Activated T-cell treated with anti-CD3 and anti-CD28 coated beads, Interleukin-2, amount 50 U/mL, for 72 hours (primary cell): ENCODE measurements around the gene OR2J2. TPM values are rescaled to one million over a fixed set of nuclear protein-coding genes. Genes with fewer than 3 reads are reported as not detected.
"Not testable (repeated sequence)": the region's sequence is repeated elsewhere in the genome, so short reads cannot be mapped to it uniquely, and the experiment has no call there.

Experiments used
- ATAC-seq, 2 donors: fragments of 150-1000 bp; cut with Tn5 transposase; replicated peaks in 1 of 2; 2 replicates each; pipeline ENCODE4 v1.10.0; 2021; ENCODE audit warnings: moderate library complexity in 2 of 2, mild to moderate bottlenecking in 1 of 2
- DNase-seq, 2 donors: peaks; one replicate each; pipeline ENCODE4 v3.0.0; 2021 to 2022; ENCODE audit warnings: mixed read lengths in 1 of 2
- H3K27ac Mint-ChIP-seq: one replicate; pipeline ENCODE4 v1.8.0; 2022; ENCODE audit warnings: mild to moderate bottlenecking, moderate library complexity, mixed read lengths
- H3K27me3 Mint-ChIP-seq: one replicate; pipeline ENCODE4 v1.8.0; 2022; ENCODE audit warnings: low read depth, mixed read lengths
- H3K36me3 Mint-ChIP-seq, 2 donors: one replicate each; pipeline ENCODE4 v1.8.0; 2022; ENCODE audit warnings: mixed read lengths in 2 of 2, mild to moderate bottlenecking in 1 of 2; ENCODE audit not compliant: insufficient read depth in 2 of 2
- H3K4me1 Mint-ChIP-seq: one replicate; pipeline ENCODE4 v1.8.0; 2022; ENCODE audit warnings: low read depth, mixed read lengths
- H3K4me3 Mint-ChIP-seq, 2 donors: one replicate each; pipeline ENCODE4 v1.8.0; 2022; ENCODE audit warnings: mild to moderate bottlenecking in 2 of 2, mixed read lengths in 2 of 2, moderate library complexity in 2 of 2
- H3K9me3 Mint-ChIP-seq, 2 donors: one replicate each; pipeline ENCODE4 v1.8.0; 2022; ENCODE audit warnings: mixed read lengths in 2 of 2
- total RNA-seq, 2 donors: library from RNA; stranded (reverse); gene quantifications; one replicate each; pipeline ENCODE4 v1.2.3, GENCODE V29; 2022

Gene OR2J2
- total RNA-seq, result not detected

DNA sequence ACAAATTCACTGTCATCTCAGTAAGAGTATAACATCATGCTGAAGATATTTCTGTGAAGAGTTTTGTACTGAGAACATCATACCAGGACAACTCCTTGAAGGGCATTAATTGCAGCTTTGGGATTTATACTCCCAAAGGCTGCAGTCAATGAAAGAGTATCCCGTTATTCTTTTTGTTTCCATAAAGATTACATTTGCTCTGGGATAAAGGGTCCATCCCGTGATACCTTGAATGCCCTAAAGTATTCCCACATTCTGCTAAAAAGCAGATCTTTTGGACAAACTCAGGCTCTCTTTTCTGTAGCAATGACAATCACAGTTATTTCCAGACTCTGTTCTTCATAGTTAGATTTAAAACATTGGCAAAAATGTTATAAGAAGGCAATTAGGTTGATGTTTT lies at the start of gene OR2J2:
OR2J2 (plus strand) TSS at position 301 of the 400 bp plus-strand sequence. CDS start 2,729 bp downstream, outside the sequence.
- ATAC-seq, DNase-seq, H3K9me3 Mint-ChIP-seq, H3K36me3 Mint-ChIP-seq, H3K27ac Mint-ChIP-seq, H3K4me3 Mint-ChIP-seq, H3K4me1 Mint-ChIP-seq: not testable (repeated sequence)
- peaks cover 28% of the 10 kb centered on the region for H3K27me3 Mint-ChIP-seq

DNA sequence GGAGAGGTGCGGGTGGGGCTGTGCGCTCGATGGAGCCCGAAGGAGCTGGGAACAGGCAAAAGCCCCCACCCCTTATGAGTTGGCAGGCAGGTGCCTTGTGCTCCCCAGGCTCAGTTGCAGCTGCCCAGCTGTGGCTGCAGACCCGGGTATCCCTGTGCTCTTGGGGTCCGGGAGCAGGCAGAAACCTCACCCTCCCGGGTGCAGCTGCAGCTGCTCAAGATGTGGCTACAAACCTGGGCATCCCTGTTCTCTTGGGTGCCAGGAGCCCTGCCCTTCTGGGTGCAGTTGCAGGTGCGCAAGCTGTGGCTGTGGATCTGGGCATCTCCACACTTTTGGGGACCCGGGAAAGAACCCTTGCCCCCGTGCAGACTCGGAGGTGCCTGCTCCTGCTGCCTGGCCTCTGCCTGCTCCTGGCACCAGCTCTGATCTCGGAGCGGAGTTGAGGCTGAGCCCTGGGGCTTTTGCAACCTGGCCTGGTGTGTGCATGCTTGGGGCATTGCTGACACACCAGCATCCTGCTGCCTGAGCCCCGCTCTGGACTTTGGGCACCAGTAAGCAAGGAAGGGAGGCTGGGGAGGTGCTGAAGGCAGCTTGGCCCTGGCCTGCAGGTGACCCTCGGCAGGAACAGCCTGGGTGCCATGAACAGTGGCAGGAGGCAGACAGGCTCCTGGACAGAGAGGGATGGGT lies 41.2 kb upstream of the OR2J2 start:
- H3K4me1 Mint-ChIP-seq, result no peaks in the 10 kb centered on the region
- H3K9me3 Mint-ChIP-seq, result no peaks in the 10 kb centered on the region
- peaks cover 32% of the 10 kb centered on the region for H3K27me3 Mint-ChIP-seq
- H3K4me3 Mint-ChIP-seq, result no peak overlapping the region
- DNase-seq, result no peak
- ATAC-seq, result no peak
- H3K27ac Mint-ChIP-seq, result no peak overlapping the region
- H3K36me3 Mint-ChIP-seq, result no peaks in the 10 kb centered on the region

DNA sequence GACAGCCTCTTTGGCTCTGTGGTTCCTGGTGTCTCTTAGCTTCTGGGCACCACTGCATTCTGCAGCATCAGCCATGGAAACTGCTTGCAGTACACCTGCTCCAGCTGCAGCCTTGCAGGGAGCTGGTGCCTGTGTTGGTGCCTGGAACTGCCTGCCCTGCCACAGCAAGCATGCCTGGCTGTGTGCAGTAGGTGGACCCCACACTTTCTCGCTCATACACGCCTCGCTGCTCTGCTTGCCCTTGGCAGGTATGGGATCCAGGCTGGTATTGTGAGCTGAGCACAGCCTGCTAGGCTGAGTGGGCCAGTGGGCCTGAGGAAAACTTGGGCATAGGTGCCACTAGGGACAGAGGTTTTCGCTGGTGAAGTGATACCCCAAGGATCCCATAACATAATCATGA lies 40.1 kb upstream of the OR2J2 start:
- Mint-ChIP-seq H3K36me3 (no peaks in the 10 kb centered on the region), H3K27me3 (peaks cover 42% of the 10 kb centered on the region), H3K4me3 (no peak overlapping the region), H3K9me3 (no peaks in the 10 kb centered on the region), H3K27ac (no peak overlapping the region), H3K4me1 (no peaks in the 10 kb centered on the region)
- ATAC-seq (no peak), DNase-seq (no peak)

DNA sequence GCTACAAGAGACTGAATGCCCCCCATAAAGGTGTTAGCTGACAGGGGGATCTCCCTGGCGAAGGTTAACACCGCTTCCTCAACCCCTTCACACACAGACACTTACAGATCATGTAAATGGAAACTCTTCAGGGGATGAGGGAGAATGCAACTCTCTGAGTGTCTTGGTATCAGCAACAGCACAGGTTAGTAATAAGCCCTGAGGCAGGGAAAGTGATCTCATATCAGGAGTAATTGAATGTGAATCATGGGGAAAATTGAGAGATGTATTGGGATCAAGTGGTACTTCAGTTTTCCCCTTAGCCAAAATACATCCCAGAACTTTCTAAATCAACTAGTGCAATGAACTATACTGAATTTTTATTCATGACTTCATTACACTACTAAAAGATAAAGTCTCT lies 39.0 kb upstream of the OR2J2 start:
- Mint-ChIP-seq H3K36me3 (no peaks in the 10 kb centered on the region), H3K27ac (no peak overlapping the region), H3K4me1 (no peaks in the 10 kb centered on the region), H3K4me3 (no peak overlapping the region), H3K27me3 (peaks cover 47% of the 10 kb centered on the region), H3K9me3 (no peaks in the 10 kb centered on the region)
- DNase-seq (no peak), ATAC-seq (no peak)

DNA sequence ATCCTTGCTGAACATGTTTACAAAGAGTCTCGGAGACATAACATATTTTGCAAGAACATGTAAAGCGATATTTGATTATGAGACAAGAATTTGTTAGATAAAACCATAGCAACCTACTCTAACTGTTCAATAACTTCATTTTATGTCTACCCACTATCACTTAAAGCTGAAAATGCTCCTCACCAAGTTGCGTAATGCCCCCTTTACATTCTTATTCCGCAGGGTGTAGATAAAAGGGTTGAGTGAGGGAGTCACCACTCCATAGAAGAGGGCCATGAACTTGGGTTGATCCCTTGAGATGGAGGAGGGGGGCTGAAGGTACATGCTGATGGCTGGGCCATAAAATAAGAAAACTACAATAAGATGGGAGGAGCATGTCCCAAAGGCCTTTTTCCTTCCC lies 33.0 kb upstream of the OR2J2 start:
- Mint-ChIP-seq H3K27ac (no peak overlapping the region), H3K9me3 (peaks cover 0 to 1% of the 10 kb centered on the region in 2 donors), H3K27me3 (peaks cover 38% of the 10 kb centered on the region), H3K4me3 (no peak overlapping the region), H3K4me1 (no peaks in the 10 kb centered on the region), H3K36me3 (peaks cover 0 to 1% of the 10 kb centered on the region in 2 donors)
- ATAC-seq (no peak), DNase-seq (no peak)

DNA sequence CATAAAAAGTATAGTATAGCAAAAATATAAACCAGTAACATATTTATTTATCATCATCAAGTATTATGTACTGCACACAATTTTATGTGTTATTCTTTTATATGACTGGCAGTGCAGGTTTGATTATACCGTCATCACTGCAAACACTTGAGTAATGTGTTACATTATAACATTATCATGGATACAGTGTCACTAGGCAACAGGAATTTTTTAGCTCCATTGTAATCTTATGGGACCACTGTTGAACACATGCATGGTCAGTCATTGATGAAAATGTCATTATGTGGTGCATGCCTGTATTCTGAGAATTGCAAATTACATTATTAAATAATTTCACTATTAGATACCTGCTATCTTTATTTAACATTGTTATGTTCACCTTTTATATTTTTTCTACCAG lies 29.1 kb upstream of the OR2J2 start:
- Mint-ChIP-seq H3K4me1 (no peaks in the 10 kb centered on the region), H3K9me3 (peaks cover 0 to 1% of the 10 kb centered on the region in 2 donors), H3K36me3 (peaks cover 1 to 2% of the 10 kb centered on the region in 2 donors), H3K27ac (no peak overlapping the region), H3K27me3 (peaks cover 19% of the 10 kb centered on the region), H3K4me3 (no peak overlapping the region)
- ATAC-seq (no peak), DNase-seq (no peak)

DNA sequence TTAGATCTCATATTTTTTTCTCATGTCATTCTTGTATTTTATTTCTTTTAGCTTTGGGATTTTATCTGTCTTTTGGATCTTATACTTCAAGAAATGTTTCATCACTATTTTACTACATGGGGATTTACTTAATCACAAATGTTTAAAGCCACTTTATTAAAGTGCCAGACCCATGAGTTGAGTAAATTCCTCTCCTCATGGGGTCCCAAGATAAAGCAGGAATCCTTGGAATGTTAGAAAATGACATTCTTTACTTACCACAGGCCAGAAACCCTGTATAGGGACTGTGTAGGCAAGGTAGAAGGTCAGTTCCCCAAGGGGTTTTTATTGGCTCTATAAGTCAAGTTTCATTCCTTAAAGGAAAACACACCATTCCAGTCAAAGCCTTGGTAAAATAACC lies 28.4 kb upstream of the OR2J2 start:
- H3K27me3 Mint-ChIP-seq, result peaks cover 19% of the 10 kb centered on the region
- H3K4me3 Mint-ChIP-seq, result no peak overlapping the region
- H3K27ac Mint-ChIP-seq, result no peak overlapping the region
- peaks cover 0 to 1% of the 10 kb centered on the region in 2 donors for H3K9me3 Mint-ChIP-seq
- DNase-seq (no peak), ATAC-seq (no peak)
- H3K4me1 Mint-ChIP-seq, result no peaks in the 10 kb centered on the region
- H3K36me3 Mint-ChIP-seq, result peaks cover 1 to 2% of the 10 kb centered on the region in 2 donors

DNA sequence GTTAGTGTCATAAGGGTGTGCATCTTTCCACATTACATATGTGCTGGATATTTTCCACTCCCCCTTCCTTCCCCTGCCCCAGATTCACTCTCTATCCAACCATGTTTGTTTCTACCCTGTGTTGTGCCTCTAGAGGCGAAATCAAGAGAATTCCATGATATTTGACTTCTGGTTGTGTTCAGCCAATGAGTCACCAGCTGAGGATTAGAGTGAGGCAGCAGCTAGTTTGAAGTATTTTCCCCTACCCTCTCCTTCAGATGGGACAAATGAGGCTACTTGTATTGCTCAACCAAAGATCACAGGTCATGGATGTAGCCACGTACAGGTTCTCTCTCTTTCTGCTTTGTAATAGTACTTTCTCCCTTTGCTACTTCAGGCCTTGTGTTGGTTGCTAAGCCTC lies 24.5 kb upstream of the OR2J2 start:
- Mint-ChIP-seq H3K27me3 (peaks cover 17% of the 10 kb centered on the region), H3K36me3 (peaks cover 1 to 2% of the 10 kb centered on the region in 2 donors), H3K9me3 (peaks cover 0 to 3% of the 10 kb centered on the region in 2 donors), H3K4me3 (no peak overlapping the region), H3K27ac (no peak overlapping the region), H3K4me1 (no peaks in the 10 kb centered on the region)
- ATAC-seq (no peak), DNase-seq (no peak)

DNA sequence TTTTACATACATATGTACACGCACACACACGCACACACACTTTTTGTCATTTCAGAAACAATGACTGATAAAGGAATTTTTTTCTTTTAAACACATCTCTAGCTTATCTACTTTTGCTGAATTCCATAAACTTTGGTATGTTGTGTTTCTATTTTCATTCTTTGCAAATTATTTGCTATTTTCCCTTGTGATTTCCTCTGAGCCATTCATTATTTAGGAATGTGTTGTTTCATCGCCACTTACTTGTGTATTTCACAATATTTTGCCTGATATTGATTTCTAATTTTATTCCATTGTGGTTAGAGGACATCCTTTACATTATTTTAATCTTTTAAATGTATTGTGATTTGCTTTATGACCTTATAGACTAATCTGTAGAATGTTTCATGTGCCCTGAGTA lies 23.6 kb upstream of the OR2J2 start:
- no peak for ATAC-seq
- Mint-ChIP-seq H3K27me3 (peaks cover 17% of the 10 kb centered on the region), H3K9me3 (peaks cover 0 to 3% of the 10 kb centered on the region in 2 donors)

DNA sequence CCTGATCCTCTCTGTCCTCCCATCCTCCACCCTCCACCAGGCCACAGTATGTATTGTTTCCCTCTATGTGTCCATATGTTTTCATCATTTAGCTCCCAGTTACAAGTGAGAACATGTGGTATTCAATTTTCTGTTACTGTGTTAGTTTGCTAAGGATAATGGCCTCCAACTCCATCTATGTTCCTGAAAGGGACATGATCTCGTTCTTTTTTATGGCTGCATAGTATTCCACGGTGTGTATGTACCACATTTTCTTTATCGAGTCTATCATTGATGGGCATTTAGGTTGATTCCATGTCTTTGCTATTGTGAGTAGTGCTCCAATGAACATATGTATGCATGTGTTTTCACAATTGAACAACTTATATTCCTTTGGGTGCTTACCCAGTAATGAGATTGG lies 21.3 kb upstream of the OR2J2 start:
- not testable (repeated sequence) for H3K36me3 Mint-ChIP-seq, H3K27ac Mint-ChIP-seq, ATAC-seq, H3K4me1 Mint-ChIP-seq, H3K4me3 Mint-ChIP-seq, DNase-seq, H3K9me3 Mint-ChIP-seq
- peaks cover 29% of the 10 kb centered on the region for H3K27me3 Mint-ChIP-seq

More for the DNA sequence above, 23.6 kb upstream of the OR2J2 start:
- DNase-seq, result no peak
- no peak overlapping the region for H3K27ac Mint-ChIP-seq
- H3K4me1 Mint-ChIP-seq, result no peaks in the 10 kb centered on the region
- no peak overlapping the region for H3K4me3 Mint-ChIP-seq
- peaks cover 1 to 2% of the 10 kb centered on the region in 2 donors for H3K36me3 Mint-ChIP-seq

DNA sequence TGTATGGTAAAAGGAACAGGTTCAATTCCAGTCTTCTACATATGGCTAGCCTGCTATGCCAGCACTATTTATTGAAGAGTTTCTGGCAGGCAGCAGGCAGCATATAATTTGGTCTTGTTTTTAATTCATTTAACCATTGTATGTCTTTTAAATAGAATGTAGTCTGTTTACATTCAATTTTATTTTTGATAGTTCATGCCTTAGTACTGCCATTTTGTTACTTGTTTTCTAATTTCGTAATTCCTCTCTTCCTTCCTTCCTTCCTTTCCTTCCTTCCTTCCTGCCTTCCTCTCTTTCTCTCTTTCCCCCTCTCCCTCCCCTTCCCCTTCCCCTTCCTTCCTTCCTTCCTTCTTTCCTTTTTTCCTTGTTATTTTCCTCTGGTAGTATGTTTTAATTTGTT lies 17.6 kb upstream of the OR2J2 start:
- DNase-seq (no peak), ATAC-seq (no peak)
- Mint-ChIP-seq H3K27me3 (peaks cover 34% of the 10 kb centered on the region), H3K27ac (no peak overlapping the region), H3K36me3 (no peaks in the 10 kb centered on the region), H3K9me3 (peaks cover 0 to 2% of the 10 kb centered on the region in 2 donors), H3K4me1 (no peaks in the 10 kb centered on the region), H3K4me3 (no peak overlapping the region)

DNA sequence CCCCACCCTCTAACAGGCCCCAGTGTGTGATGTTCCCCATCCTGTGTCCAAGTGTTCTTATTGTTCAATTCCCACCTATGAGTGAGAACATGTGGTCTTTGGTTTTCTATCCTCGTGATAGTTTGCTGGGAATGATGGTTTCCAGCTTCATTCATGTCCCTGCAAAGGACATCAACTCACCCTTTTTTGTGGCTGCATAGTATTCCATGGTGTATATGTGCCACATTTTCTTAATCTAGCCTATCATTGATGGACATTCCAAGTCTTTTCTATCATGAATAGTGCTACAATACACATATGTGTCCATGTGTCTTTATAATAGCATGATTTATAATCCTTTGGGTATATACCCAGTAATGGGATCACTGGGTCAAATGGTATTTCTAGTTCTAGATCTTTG lies 15.5 kb upstream of the OR2J2 start:
- H3K36me3 Mint-ChIP-seq, ATAC-seq, H3K4me1 Mint-ChIP-seq, H3K4me3 Mint-ChIP-seq, H3K27ac Mint-ChIP-seq, H3K9me3 Mint-ChIP-seq, DNase-seq: not testable (repeated sequence)
- peaks cover 24% of the 10 kb centered on the region for H3K27me3 Mint-ChIP-seq

DNA sequence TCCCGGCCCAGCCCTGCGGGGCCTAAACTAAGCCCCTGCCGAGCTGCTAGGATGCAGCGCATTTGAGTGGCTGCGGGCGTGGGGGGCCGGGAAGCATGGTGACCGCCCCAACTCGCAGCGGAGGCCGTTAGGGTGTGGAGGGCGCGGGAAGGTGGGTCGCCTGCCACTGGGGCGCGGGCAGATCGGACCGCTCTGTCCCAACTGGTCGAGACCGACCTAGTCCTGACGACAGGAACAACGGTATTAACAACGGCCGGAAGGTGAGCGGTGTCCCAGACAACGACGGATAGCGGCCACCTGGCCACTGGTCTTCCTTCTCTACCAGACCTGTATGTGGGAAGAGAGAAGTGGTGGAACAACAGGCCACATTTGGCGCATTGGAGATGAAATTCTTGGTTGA lies 10.8 kb upstream of the OR2J2 start:
- ATAC-seq, H3K4me1 Mint-ChIP-seq, H3K9me3 Mint-ChIP-seq, DNase-seq, H3K27ac Mint-ChIP-seq, H3K4me3 Mint-ChIP-seq, H3K36me3 Mint-ChIP-seq: not testable (repeated sequence)
- peaks cover 50% of the 10 kb centered on the region for H3K27me3 Mint-ChIP-seq

DNA sequence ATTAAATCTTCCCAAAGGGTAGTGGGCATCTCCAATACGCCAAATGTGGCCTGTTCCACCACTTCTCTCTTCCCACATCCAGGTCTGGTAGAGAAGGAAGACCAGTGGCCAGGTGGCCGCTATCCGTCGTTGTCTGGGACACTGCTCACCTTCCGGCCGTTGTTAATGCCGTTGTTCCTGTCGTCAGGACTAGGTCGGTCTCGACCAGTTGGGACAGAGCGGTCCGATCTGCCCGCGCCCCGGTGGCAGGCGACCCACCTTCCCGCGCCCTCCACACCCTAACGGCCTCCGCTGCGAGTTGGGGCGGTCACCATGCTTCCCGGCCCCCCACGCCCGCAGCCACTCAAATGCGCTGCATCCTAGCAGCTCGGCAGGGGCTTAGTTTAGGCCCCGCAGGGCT lies 5.1 kb upstream of the OR2J2 start:
- DNase-seq, H3K9me3 Mint-ChIP-seq, H3K27ac Mint-ChIP-seq, H3K36me3 Mint-ChIP-seq, H3K4me3 Mint-ChIP-seq, ATAC-seq, H3K4me1 Mint-ChIP-seq: not testable (repeated sequence)
- peaks cover 43% of the 10 kb centered on the region for H3K27me3 Mint-ChIP-seq
